Lower leg skin (tissue), 4 donors: ENCODE measurements around the gene NKD1. TPM values are rescaled to one million over a fixed set of nuclear protein-coding genes. Genes with fewer than 3 reads are reported as not detected.

ENCODE experiments used
- DNase-seq, 2 donors: peaks; one replicate each; pipeline ENCODE4 v3.0.0-alpha.2; 2019; ENCODE audit warnings: low spot score in 2 of 2
- H3K4me3 ChIP-seq: fragments of 200-600 bp; sonication (generic); 2 replicates; pipeline ENCODE4 v1.5.1; 2017; ENCODE audit warnings: mild to moderate bottlenecking, low read depth; ENCODE audit not compliant: poor library complexity, severe bottlenecking
- POLR2A ChIP-seq, 2 donors: fragments of 450-650 bp; IDR thresholded peaks; one replicate each; pipeline ENCODE4 v1.6.1; 2016 to 2017; ENCODE audit warnings: antibody characterized with exemption in 2 of 2, mild to moderate bottlenecking in 1 of 2, moderate library complexity in 1 of 2
- WGBS, 2 donors: methylation state at CpG; one replicate each; pipeline ENCODE4 v1.1.5; 2018; 5-methylcytosine and 5-hydroxymethylcytosine counted together
- intact Hi-C: fragments of 100-400 bp; cut with DNase I; formaldehyde crosslinking; loops from one replicate; pipeline ENCODE4 v1.15.0; 2023; ENCODE audit warnings: low total_unique reads
- total RNA-seq, 4 donors: library from RNA; depleted of rRNA; stranded (reverse); fragments of >200 nt; gene quantifications; one replicate each; pipeline ENCODE4 v1.1.0, GENCODE V29; 2016
- TF ChIP-seq, protein P1 (sequence below), 3 donors: fragments of 450-650 bp; IDR thresholded peaks; one replicate each; pipeline ENCODE4 v1.5.1; 2016; ENCODE audit warnings: antibody characterized with exemption in 3 of 3, mild to moderate bottlenecking in 3 of 3, moderate library complexity in 2 of 3

Gene NKD1
- total RNA-seq, 4 donors from 2014 or later, result 5.1 to 15.2 (median 7.2) TPM

DNA sequence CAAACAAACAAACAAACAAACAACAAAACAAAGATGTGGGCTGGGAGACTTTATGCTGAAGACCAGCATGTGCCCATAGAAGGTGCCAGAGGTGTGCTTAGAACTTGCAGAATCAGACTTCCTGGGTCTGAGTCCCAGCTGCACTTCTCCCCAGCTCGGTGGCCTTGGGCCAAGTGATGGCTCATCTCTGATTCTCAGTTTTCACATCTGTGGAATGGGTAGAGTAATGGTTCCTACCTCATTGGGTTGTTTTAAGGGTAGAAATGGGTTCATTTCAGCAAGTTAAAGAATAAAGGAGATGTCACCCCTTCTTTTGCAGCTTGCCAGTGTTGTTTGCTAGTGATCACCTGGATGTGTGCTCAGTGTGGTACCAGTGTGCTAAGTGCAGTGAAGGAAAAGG lies 10.7 kb downstream of the NKD1 start:
- WGBS, 2 donors, result 75 to 80% methylated on average over 1 of the region's 1 CpG
- TF ChIP-seq POLR2A (IDR thresholded peaks at IDR 0.05), result no peak
- TF ChIP-seq, protein P1, sequence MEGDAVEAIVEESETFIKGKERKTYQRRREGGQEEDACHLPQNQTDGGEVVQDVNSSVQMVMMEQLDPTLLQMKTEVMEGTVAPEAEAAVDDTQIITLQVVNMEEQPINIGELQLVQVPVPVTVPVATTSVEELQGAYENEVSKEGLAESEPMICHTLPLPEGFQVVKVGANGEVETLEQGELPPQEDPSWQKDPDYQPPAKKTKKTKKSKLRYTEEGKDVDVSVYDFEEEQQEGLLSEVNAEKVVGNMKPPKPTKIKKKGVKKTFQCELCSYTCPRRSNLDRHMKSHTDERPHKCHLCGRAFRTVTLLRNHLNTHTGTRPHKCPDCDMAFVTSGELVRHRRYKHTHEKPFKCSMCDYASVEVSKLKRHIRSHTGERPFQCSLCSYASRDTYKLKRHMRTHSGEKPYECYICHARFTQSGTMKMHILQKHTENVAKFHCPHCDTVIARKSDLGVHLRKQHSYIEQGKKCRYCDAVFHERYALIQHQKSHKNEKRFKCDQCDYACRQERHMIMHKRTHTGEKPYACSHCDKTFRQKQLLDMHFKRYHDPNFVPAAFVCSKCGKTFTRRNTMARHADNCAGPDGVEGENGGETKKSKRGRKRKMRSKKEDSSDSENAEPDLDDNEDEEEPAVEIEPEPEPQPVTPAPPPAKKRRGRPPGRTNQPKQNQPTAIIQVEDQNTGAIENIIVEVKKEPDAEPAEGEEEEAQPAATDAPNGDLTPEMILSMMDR (IDR thresholded peaks at IDR 0.05), result no peak
- DNase-seq, result no peak
- intact Hi-C loops, result no loop called here
- H3K4me3 ChIP-seq, result no peak overlapping the region

DNA sequence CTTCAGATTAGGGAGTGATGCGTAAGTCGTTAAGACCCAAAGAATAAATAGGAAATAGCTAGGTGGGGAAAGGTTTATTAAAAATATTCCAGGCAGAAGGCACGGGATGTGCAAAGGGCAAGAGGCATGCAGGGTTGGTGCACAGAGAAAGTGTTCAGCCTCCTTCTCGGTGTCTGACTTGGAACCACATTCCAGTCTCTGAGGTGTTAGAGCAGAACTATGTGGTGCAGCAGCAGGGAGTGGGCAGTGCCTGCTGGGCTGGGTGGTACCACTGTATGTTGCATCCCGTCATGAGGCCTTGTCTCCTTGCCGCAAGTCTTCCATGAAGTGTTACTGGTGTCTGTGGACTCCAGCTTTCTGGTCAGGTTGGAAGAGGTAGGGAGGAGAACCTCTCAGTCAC lies 11.1 kb downstream of the NKD1 start:
- intact Hi-C loops, result no loop called here
- TF ChIP-seq, protein P1 (IDR thresholded peaks at IDR 0.05), result no peak
- TF ChIP-seq POLR2A (IDR thresholded peaks at IDR 0.05), result no peak
- DNase-seq, result no peak
- no peak overlapping the region for H3K4me3 ChIP-seq
- 87 to 94% methylated on average over 6 of the region's 6 CpGs for WGBS, 2 donors

DNA sequence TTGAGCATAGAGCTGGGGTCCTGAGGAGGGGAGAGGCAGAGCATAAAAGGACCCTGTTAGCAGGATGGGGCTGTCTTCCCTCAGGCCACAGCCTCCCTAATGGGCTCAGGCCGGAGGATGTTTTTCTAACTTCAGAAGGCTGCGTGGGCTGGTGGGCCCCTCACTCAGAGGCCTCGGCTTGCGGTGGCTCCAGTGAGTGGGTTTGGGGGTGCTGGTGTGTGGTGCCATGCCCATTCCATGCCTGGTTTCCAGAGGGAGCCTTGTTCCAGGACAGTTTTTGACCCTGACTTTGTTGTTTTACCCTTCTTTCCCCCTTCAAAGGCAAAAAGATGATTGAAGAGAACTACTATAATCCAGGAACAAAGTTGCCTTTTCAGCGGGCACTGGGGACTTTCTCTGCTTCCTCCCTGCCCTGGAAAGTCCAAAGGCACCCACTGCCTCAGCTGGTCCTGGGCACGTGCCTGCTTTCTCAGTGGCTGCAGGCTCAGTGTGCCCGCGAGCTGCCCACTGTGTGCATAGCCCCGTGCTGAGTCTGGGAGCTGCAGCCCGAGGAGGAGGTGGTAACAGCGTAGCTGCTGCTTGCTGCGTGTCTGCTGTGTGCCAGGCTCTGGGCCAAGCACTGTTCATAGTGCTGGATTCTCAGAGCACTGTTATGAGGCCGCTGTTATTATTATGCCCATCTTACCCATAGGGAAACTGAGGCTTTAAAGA lies 11.8 kb downstream of the NKD1 start:
- no peak for DNase-seq
- 86 to 88% methylated on average over 13 of the region's 13 CpGs for WGBS, 2 donors
- TF ChIP-seq, protein P1 (IDR thresholded peaks at IDR 0.05), result no peak
- TF ChIP-seq POLR2A (IDR thresholded peaks at IDR 0.05), result no peak
- no peak overlapping the region for H3K4me3 ChIP-seq
- intact Hi-C loops, result no loop called here

DNA sequence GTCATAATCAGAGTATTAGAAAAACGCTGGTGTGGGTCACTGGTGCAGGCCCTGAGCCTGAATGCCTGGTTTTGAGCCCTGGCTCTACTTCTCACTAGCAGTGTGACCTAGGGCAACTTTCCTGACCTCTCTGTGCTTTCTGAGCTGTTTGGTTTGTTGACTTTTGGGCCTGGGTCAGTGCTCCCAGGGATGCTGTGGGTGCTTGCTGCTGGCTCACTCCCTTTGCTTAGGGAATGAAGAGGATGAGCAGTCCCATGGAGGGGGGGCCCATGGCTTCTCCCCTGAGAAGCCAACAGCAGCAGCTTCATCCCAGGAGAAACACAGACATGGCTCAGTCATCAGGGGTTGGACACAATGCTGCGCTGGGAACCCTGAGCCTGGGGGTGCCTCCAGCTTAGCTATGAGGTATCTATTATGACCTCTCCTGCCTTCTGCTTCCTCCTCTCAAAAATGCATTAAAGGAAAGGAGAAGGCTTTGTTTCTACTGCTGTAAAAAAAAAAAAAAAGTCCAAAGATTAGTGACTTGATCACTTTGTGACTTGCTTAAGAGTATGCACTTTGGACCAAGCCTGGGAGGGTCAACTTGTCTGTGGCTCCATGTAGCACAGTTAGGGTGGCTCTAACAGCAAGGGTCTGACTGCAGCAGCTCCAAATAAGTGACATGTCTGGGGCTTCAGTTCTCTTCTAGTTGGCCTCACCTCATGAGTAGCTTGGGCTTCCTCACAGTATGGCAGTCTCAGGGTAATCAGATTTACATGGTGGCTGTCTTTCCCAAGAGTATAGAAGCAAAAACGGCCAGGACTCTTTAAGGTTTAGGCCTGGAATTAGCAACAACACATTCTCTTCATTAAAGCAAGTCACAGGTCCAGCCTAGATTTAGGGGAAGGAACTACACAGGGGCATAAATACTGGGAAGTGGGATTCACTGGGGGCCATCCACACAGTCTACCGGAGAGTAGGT lies 13.0 kb downstream of the NKD1 start:
- WGBS, 2 donors, result 96% methylated on average over 4 of the region's 4 CpGs
- no peak for DNase-seq
- H3K4me3 ChIP-seq, result no peak overlapping the region
- no peak for TF ChIP-seq POLR2A (IDR thresholded peaks at IDR 0.05)
- TF ChIP-seq, protein P1 (IDR thresholded peaks at IDR 0.05), result no peak
- intact Hi-C loops, result no loop called here

DNA sequence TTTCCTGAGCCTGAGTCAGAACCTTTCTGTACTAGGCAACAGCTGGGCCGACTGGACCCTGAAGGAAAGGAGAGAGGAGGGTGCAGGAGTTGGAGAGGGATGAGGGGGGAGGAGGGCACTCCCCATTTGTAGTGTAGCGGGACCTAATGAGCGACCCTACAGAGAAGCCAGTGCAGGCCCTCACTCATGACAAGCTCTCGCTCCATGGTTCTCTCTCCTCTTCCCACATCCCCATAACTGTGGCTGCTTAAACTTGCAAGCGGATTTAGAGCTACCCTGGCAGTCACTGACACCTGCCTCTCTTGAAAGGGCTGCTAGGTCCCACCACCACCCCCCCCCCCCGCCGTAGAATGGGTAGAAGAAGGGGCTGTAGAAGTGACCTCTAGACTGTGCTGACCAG lies 14.5 kb downstream of the NKD1 start:
- WGBS, 2 donors, result 89 to 93% methylated on average over 7 of the region's 7 CpGs
- intact Hi-C loops, result no loop called here
- DNase-seq, result no peak
- H3K4me3 ChIP-seq, result no peak overlapping the region
- no peak for TF ChIP-seq POLR2A (IDR thresholded peaks at IDR 0.05)
- TF ChIP-seq, protein P1 (IDR thresholded peaks at IDR 0.05), result no peak
